ENCODE data around the gene CEP41.

CEP41 gene

DNA sequence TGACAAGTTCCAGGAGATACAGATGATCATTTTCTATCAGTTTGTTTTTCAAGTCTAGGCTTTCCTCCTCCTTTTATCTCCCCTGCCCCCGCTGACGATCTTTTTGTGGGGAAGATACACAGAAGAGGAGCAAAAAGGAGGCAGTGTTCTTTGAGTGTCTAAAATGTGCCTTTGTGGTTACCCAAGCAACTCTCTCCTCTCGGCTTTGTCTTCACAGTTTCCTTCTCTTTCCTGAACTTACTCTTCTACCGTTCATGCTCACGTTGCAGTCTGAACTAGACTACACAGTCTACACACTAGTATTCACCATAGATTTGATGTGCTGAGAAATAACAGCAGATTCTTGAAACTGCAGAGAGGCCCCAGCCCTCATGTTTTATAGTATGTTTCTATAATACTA, 23.6 kb downstream of the CEP41 start:
- no peak for DNase-seq

GRCh38 chr7:130415006-130415405, 25.8 kb downstream of the CEP41 start:
- no peak for DNase-seq

GRCh38 chr7:130413201-130413600, 27.6 kb downstream of the CEP41 start:
- DNase-seq: no peak

DNA sequence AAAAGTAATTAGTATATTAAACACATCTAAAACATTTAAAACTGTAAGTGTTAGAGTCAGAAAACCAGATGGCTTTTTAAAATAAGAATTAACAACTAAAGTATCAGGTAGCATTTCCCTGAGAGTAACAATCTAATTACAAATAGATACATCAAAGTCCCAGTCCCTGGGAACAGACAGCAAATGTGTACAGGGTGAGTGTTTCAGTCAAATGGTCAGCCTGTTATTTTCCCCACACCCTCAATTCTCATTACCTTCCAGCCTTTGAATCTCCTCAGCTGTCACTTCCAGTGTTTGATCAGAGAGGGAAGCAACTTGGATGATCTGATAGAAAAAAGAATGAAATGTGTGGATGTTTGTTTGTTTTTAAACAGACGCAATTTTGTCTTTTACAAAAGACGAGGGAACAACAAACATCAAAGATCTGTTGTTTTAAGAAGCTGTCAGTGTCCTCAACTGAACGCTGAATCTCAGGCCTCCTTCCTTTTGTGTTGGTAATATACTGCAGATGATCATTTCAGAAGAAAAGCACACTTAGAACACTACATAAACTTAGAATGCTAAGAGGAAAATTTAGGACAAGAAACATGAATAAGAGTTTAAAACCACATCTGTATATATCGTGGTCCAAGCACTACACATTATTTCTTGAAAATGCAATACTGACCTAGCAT, 29.8 kb downstream of the CEP41 start:
- no peak for DNase-seq

- DNase-seq: no peak
Measured at GRCh38 chr7:130409712-130410072, 31.1 kb downstream of the CEP41 start.

GRCh38 chr7:130409067-130409711, 31.6 kb downstream of the CEP41 start:
- no peak for DNase-seq

- no peak for DNase-seq
Measured at GRCh38 chr7:130405003-130405402, 35.8 kb downstream of the CEP41 start.

- no peak for DNase-seq
Measured at GRCh38 chr7:130401578-130401977, 39.2 kb downstream of the CEP41 start.

DNA sequence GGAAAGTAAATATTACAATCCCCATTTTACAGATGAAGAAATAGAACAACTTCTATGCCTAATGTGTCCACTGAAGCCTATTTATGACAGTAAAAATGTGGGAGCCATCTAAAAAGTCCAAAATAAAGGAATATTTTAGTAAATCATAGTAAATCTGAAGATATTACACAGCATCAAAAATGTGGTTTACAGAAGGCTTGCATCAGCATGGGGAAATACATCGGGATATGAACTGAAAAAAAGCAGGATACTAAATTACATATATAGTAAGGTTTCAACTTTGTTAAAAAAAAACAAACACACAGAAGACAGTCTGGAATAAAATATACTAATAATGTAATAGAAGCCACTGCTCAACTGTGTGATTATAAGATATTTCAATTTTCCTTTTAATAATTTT, 39.7 kb downstream of the CEP41 start:
- DNase-seq: no peak

DNA sequence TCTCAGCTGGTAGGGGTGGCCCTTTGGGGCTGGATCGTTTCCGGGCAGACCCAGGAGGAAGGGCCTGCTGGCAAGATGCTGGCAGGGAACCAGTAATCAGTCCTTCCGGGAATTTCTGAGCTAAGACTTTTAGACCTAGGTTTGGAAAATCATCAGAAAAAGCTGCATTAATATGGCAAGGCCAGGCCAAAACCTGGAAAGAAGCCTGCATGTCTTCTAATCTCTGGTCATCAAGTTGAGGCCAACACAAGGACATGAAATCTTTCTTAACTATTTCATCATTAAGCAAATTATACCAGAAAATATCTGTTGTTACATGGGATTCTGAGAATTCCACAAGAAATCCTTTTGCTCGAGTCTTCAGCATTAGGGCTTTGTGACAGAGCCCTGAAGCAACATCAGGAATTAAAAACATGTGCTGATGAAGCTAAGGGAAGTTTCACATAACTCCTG, 40.7 kb downstream of the CEP41 start:
- DNase-seq: no peak

GRCh38 chr7:130398526-130399090, 42.2 kb downstream of the CEP41 start:
- no peak for DNase-seq

DNA sequence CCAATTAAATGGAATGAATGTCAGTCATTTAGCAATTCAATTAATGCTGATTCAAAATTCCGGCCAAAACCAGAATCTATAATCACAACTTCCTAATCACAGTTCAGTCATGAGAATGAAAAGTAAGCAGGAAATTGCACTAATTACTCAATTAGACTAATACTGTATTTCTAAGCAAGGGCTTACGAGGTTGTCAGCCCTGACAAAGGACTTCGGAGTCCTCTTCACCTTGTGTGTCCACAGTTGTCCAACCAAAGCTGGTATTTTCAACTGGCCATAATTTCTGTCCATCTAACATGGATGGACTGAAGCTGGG, 43.1 kb downstream of the CEP41 start:
- DNase-seq: no peak

DNA sequence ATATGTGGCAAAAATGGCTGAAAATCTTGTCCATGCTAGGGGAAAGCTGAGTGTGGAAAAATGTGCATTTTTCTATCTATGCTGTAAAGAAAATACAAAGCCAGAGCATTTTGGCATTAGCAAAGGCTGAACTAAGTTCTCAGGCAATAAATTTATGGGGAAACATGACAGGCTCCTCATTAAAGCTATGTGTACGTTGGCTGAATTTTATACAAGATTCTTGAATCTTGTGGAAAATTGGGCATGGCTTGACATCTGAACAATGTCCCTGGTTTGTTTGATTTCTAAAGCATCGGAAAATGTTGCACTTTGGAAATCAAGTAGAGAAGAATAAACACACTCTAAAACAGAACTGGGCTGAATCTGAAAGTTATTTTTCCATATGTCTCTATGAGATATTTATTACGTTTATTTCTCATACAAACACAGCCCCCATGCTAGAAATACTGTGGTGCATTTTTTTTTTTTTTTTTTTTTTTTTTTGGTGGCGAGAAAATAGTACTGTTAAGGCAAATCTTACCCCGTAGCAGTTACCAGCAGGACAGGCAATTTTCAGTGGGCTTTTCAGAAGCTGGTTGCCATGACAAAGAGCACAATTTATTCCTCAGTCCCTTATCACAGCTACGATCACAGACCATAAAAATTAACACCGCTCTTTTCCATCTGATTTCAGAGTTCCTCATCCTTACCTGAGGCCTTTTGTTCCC, 43.6 kb downstream of the CEP41 start:
- DNase-seq: no peak

DNA sequence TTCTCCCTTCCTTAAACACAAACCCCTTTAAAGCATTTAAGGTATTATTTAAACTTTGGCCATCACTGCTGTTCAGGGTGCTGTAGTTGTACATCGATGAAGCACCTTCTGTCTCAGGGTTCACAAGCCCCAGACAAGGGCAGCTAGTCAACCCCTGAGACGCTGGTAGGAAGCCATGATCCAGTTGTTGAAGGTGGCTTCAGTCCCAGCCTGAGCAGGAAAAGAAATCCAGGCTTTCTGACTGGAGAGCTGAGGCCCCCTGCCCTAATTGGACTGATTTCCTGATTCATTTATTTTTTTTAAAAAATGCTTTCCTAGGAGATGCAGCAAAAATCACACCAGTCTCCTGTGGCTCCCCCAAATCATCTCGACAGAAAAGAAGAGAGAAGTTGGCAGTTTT, 44.7 kb downstream of the CEP41 start:
- no peak for DNase-seq

DNA sequence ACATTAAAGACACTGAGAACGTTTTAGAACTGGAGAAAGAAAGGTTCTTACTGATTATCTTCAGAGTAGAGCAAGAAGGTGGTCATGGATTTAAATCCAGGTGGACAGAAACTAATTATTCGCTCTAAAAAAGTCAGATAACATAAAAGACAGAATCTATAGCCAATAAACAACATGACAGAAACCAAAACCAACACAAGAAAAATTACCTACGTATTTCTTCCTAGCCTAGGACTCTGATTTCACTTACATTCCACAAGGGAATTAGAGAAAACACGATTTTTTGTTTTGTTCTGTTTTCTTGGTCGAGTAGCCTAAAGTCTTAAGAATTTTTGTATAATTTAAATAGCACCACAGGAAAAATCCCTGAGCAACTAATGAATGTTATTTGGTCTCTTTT, 45.4 kb downstream of the CEP41 start:
- DNase-seq: no peak

DNA sequence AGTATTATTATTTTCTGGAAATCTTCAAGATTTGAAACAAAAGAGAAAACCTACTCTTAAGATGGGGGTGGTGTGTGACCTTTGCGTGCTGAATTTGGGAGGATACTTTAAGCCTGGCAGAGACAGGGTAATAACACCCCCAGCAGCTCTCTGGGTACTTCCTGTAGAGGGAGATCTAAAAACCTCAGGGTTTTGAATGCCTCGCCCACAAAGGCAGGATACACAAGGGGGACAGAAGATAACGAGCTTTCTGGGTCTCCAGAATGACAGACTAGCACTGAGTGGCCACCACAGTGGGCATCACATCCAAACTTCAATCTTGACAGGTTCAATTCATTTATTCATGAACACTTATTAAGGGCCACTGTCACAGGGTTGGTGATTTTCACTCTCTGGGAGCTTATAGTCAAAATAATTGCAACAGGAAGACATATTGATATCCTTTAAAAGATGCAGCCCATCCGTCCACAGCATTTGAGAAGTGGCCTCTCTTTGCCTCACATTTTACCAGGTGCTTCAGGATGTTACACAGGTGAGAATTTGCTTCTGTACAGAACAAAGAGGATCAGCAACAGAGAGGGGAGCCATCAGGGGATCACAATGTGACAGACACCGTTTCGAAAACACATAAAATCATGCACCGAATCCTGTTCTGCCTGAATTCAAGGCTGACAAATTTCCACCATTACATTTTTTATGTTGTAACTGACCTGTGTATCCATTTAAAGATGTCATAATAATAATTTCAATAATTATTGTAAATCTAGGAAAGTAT, 46.2 kb downstream of the CEP41 start:
- no peak for DNase-seq

DNA sequence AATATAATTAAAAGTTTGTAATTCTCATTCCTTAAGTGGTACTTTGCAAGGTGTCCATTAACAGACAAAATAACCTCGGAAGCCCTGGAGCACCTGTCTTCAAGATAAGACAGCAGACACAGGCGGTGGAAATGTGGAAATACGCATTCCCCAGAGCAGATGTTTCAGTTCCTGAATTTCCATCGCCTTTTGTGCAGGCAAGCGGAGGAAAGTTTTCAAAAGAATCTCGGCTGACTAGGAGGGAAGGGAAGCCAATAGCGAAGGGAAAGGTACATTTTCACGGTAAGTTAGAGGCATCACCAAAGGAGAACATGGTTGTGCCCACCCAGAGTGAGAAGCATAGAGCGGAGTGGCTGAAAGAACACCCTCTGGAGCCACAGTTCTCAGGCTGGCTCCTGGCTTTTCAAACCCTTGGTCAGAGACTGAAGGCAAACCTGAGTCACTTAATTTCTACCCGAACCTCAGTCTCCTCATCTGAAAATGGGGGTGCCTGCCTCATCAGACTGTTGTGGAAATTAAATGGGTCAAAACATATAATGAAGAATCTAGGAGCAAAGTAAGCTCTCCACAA, 46.9 kb downstream of the CEP41 start:
- no peak for DNase-seq

DNA sequence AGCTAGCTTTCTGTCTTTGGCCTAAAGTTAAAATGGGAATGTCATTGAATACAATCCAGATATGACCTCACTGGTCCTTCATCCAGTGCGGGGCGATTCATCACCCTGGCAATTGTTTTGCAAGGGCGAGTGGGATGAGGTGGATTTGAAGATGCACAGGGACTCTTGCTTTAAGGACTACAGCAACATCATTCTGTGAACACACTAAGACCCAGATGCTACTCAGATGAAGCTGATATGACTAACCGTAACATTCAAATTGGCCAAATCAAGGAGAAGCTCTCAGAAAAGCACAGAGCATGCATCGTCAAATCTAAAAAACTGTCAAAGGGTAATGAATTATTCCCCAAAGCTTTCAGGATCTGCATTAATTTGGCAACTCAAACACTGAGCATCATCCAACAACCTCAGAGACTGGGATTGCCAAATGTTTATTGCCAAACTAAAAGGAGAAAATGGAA, 47.7 kb downstream of the CEP41 start:
- no peak for DNase-seq

DNA sequence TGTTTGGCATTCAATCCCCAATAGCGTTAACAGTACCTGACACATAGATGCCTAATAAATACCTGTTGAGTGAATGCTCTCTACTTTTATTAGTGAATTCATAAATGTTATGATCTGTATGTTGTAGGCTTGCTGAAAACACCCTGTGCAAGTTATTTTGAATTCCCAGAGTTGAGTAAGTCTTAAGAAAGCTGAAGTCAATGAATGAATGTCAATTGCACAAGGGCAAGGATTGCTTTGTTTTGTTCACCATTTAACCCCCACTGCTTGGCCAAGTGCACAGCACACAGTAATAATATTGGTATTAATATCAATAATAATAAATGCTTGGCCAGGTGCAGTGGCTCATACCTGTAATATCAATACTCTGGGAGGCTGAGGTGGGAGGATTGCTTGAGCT, 50.3 kb downstream of the CEP41 start:
- no peak for DNase-seq

DNA sequence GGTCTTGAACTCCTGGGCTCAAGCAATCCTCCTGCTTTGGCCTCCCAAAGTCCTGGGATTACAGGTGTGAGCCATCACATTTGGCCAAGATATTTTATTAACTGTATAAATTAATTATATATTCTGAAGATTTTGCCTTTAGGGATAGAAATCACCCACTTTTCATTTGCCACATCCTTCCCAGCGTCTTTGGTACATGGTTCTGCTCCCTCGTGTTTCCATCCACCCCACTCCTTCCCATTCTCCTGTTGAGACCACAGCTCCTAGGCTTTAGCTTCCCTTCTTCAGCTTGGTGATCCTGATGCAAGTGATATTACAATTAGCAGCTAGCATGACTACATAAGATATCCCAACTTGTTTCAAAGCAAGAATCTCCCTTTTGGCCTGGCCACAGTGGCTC, 52.1 kb downstream of the CEP41 start:
- DNase-seq: no peak

DNA sequence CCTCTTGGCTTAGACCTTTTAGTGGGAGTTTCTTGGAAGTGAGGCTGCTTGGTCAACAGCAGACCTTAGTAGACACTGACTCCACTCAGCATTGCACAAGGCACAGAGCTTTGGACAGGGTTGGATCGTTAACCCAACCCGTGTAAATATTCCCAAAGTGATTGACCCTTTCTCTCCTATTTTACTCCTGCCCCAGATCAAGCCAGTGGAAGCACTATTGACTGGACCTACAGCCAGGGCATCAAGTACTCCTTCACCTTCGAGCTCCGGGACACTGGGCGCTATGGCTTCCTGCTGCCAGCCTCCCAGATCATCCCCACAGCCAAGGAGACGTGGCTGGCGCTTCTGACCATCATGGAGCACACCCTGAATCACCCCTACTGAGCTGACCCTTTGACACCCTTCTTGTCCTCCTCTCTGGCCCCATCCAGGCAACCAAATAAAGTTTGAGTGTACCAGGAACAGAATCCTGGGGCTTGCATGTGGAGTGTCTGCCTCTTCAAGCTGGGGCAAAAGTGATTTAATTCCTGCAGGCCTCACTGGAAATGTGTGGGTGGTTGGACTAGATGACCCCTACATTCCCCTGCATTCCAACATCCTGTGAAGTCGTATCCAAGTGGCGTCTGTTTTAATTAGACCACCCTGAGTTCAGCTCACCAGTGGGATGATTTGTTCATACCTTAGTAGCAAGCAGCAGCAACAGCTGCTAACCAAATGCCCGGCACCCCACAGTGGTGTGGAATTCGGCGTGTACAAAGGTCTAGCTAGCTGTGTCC, 53.0 kb downstream of the CEP41 start:
- no peak for DNase-seq

DNA sequence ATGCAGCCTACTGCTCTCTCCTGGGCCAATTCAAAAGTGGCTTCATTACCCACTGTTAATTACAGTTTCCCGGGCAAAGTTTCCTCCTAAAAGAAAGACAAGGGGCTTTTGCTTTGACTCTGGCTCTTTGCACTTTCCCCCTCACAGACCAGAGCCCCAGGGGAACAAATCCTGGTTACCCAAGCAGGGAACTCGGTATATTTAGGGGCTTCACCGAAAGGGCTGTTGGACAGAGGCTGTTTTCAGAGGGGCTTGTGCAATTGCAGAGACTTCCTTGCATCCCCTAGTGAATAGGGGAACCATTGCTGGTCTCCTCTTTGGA, 53.5 kb downstream of the CEP41 start:
- no peak for DNase-seq
